Lung (tissue), 12 donors: ENCODE results near the gene TP73. TPM values are rescaled to one million over a fixed set of nuclear protein-coding genes. Genes with fewer than 3 reads are reported as not detected.
"Not testable (repeated sequence)": the region's sequence is repeated elsewhere in the genome, so short reads cannot be mapped to it uniquely, and the experiment has no call there.

Experiments used
- ATAC-seq: fragments of 200-7000 bp; cut with Tn5 transposase; one replicate; pipeline ENCODE4 v1.9.1; 2020; ENCODE audit warnings: moderate number of reproducible peaks; ENCODE audit not compliant: insufficient read depth, low FRiP score
- DNase-seq, 3 donors: peaks; one replicate each; pipeline ENCODE4 v3.0.0-alpha.2; 2013 to 2017
- H3K27ac ChIP-seq, 2 donors: one replicate each; pipeline ENCODE4 v1.5.1; 2013; ENCODE audit warnings: mild to moderate bottlenecking in 2 of 2, moderate library complexity in 2 of 2, control low read depth in 1 of 2, inconsistent platforms in 1 of 2, low read depth in 1 of 2, low read length in 1 of 2
- H3K27me3 ChIP-seq, 3 donors: one replicate each; pipeline ENCODE4 v1.5.1; 2013; ENCODE audit warnings: low read length in 2 of 3; ENCODE audit not compliant: control insufficient read depth in 3 of 3, insufficient read depth in 3 of 3
- H3K36me3 ChIP-seq, 4 donors: one replicate each; pipeline ENCODE4 v1.5.1; 2013; ENCODE audit warnings: low read length in 4 of 4, mild to moderate bottlenecking in 1 of 4, moderate library complexity in 1 of 4; ENCODE audit not compliant: control insufficient read depth in 4 of 4, insufficient read depth in 4 of 4
- H3K4me1 ChIP-seq, 5 donors: one replicate each; pipeline ENCODE4 v1.5.1; 2013; ENCODE audit warnings: low read length in 5 of 5, mild to moderate bottlenecking in 2 of 5, moderate library complexity in 1 of 5; ENCODE audit not compliant: control insufficient read depth in 5 of 5, insufficient read depth in 5 of 5
- H3K4me3 ChIP-seq: one replicate; pipeline ENCODE4 v1.5.1; 2013; ENCODE audit warnings: mild to moderate bottlenecking, control low read depth, moderate library complexity
- H3K9ac ChIP-seq, 2 donors: one replicate each; pipeline ENCODE4 v1.5.1; 2013; ENCODE audit warnings: low read length in 2 of 2, control low read depth in 1 of 2; ENCODE audit not compliant: insufficient read depth in 1 of 2
- H3K9me3 ChIP-seq, 4 donors: one replicate each; pipeline ENCODE4 v1.5.1; 2013; ENCODE audit warnings: low read length in 3 of 4, mild to moderate bottlenecking in 1 of 4, moderate library complexity in 1 of 4; ENCODE audit not compliant: control insufficient read depth in 4 of 4, insufficient read depth in 3 of 4
- WGBS, 2 donors: extraction: QIAGEN DNeasy Blood & Tissue Kit; methylation state at CpG; one replicate each; pipeline ENCODE4 v1.1.7; 2013; 5-methylcytosine and 5-hydroxymethylcytosine counted together
- polyA plus RNA-seq, 2 donors: library from polyadenylated mRNA; stranded (reverse); fragments of 200-250 nt; gene quantifications; one replicate each; pipeline ENCODE4 v1.2.1, GENCODE V29; 2013
- total RNA-seq, 2 donors: library from RNA; depleted of rRNA in 1 of 2; stranded (reverse); fragments of >200 nt in 1 of 2; gene quantifications; one replicate each; pipeline ENCODE4 v1.2.1, GENCODE V29; 2014 to 2021
- TF ChIP-seq, protein P1 (sequence below): IDR thresholded peaks from 2 replicates; pipeline ENCODE4 v1.5.1; 2012; ENCODE audit warnings: mild to moderate bottlenecking; ENCODE audit errors: control extremely low read depth, extremely low read depth
- donor health status: control.
- donor health status: control.
- donor health status: Bipolar disorder and iron deficiency.
- donor health status: healthy.
- donor health status: DM: yes; HTN: yes; CAD: no.

The TP73 gene
- total and polyA plus RNA-seq, 4 donors, result 1.7 to 12.3 (median 2.2) TPM

DNA sequence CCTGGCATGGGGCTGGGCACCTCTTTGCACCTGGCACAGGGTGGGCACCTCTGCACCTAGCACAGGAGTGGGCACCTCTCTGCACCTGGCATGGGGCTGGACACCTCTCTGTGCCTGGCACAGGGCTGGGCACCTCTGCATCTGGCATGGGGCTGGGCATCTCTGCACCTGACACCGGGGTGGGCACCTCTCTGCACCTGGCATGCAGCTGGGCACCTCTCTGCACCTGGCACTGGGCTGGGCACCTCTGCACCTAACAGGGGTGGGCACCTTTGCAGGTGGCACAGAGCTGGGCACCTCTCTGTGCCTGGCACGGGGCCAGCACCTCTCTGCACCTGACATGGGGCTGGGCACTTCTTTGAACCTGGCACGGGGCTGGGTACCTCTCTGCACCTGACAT lies 70.5 kb downstream of the TP73 start:
- Histone ChIP-seq H3K4me1 (peaks cover 0 to 10% (median 0%) of the 10 kb centered on the region in 5 donors), H3K9ac (no peak overlapping the region), H3K9me3 (no peaks in the 10 kb centered on the region), H3K27ac (no peak overlapping the region), H3K36me3 (no peaks in the 10 kb centered on the region), H3K4me3 (no peak overlapping the region), H3K27me3 (no peaks in the 10 kb centered on the region)
- TF ChIP-seq, protein P1, sequence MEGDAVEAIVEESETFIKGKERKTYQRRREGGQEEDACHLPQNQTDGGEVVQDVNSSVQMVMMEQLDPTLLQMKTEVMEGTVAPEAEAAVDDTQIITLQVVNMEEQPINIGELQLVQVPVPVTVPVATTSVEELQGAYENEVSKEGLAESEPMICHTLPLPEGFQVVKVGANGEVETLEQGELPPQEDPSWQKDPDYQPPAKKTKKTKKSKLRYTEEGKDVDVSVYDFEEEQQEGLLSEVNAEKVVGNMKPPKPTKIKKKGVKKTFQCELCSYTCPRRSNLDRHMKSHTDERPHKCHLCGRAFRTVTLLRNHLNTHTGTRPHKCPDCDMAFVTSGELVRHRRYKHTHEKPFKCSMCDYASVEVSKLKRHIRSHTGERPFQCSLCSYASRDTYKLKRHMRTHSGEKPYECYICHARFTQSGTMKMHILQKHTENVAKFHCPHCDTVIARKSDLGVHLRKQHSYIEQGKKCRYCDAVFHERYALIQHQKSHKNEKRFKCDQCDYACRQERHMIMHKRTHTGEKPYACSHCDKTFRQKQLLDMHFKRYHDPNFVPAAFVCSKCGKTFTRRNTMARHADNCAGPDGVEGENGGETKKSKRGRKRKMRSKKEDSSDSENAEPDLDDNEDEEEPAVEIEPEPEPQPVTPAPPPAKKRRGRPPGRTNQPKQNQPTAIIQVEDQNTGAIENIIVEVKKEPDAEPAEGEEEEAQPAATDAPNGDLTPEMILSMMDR, result no peak
- DNase-seq (no peak), ATAC-seq (no peak)
- 66 to 77% methylated on average over 3 of the region's 3 CpGs for whole genome bisulfite sequencing, 2 donors

- not testable (repeated sequence) for H3K27me3 ChIP-seq, H3K27ac ChIP-seq, H3K9me3 ChIP-seq, H3K4me3 ChIP-seq, H3K36me3 ChIP-seq, ATAC-seq, H3K4me1 ChIP-seq
- TF ChIP-seq, protein P1, result peak; percentile 79
- WGBS, 2 donors, result 42% methylated on average over 18 of the region's 18 CpGs
- H3K9ac ChIP-seq, result peak overlapping the region in 1 of 2 donors; percentile 28
- DNase-seq, result peak; percentile 64 to 78 (median 74)
These were observed 72.2 kb downstream of the TP73 start for GRCh38 chr1:3724416-3725030.

DNA sequence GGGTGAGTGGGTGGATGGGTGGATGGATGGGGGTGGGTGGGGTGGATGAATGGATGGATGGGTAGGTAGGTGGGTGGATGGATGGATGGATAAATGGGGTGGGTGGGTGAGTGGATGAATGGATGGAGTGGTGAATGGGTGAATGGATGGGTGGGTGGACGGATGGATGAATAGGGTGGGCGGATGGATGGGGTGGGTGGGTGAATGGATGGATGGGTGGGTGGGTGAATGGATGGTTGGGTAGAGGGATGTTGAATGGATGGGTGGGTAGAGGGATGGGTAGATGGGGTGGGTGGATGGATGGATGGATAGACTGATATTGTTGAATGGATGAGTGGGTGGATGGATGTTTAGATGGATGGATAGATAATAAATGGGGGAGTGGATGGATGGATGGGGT lies 73.0 kb downstream of the TP73 start:
- Histone ChIP-seq H3K9ac (no peak overlapping the region), H3K4me1 (peaks cover 0 to 4% (median 0%) of the 10 kb centered on the region in 5 donors), H3K27me3 (peaks cover 0 to 5% (median 0%) of the 10 kb centered on the region in 3 donors), H3K36me3 (no peaks in the 10 kb centered on the region), H3K27ac (no peak overlapping the region), H3K4me3 (no peak overlapping the region), H3K9me3 (peaks cover 0 to 2% (median 0%) of the 10 kb centered on the region in 4 donors)
- TF ChIP-seq, protein P1, result no peak
- DNase-seq (no peak), ATAC-seq (no peak)
- 97 to 98% methylated on average over 2 of the region's 2 CpGs for WGBS, 2 donors
